Caki2 (cell line): ENCODE measurements around the gene TRAFD1. TPM values are rescaled to one million over a fixed set of nuclear protein-coding genes. Genes with fewer than 3 reads are reported as not detected.
A peak's percentile ranks its signal among the peaks of the same experiment; 100 is the strongest.

ENCODE experiments used
- DNase-seq: peaks from one replicate; pipeline ENCODE4 v3.0.0-alpha.2; 2015; ENCODE audit warnings: low read depth
- in situ Hi-C: cut with HindIII; loops from 2 replicates; pipeline ENCODE4 v1.10.0; 2016; ENCODE audit warnings: low sequenced_read_pairs, low pct_unique_long_range_greater_than_20kb, mixed read lengths
- total RNA-seq: library from RNA; depleted of rRNA; stranded (reverse); fragments of >200 nt; shearing (Covaris generic); gene quantifications from 2 replicates; pipeline ENCODE4 v1.2.3, GENCODE V29; 2014; ENCODE audit warnings: low replicate concordance; rRNA removed

Gene TRAFD1
- total RNA-seq, 1 experiment from 2014 or later: 26.4 TPM

DNA sequence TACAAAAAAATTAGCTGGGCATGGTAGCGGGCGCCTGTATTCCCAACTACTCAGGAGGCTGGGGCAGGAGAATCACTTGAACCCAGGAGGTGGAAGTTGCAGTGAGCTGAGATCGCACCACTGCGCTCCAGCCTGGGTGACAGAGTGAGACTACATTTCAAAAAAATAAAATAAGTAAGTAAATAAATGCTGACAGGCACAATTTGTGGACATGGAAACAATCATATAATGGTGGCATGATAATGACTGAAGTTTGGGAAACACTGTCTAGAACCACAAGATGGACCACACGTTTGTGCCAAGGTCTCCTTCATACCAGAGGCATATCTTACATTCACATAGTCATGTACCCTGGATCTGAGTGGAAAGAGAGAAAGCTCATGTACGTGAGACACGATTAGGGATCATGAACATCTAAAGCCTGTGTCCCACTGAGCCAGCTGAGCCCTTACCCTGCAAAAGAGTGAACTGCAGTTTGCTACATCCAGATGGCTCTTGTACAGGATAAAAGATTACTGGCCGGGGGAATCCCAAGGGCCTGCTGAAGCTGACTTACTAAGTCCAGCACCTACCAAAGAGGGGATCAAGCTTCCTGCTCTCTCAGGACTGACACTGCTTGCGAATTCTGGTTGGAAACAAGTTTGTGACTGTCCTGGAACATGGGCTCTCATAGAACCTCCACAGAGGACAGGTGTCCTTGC is 62.9 kb downstream of the TRAFD1 start:
- DNase-seq: no peak
- in situ Hi-C loops: no loop called here

DNA sequence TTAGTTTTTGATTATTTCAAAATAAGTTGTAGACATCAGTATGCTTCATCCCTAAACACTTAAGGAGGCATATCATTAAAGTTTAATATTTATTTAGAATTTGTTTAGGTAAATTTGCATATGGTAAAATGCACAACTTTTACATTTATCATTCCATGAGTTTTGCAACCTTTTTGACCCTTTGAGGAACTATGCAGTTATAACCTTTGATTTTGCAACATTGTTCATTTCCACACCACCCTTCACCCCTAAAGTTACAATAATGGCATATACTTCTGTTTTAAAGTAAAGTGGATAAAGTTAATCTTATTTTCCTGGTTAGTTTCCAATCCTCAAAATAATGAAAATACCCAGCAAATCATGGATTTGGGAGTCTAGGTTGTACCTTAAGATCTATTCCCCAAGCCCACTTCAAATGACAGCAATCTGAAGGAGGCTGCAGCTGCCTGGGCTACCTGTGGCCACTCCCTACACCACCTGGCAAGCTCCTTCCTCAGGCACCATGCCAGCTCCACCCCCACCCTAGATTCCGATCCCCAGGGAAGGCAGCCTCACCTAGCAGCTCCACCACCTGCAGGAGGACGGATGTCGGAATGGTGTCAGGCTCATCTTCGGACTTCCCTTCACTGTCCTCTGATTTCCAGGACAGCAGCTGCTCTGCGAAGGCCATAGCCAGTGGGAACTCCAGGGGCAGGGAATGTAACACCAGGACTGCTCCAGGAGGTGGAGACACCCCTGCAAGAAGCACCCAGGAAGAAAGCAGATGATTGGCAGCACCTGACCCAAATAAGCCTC is 65.1 kb downstream of the TRAFD1 start:
- in situ Hi-C loops: no loop called here
- no peak for DNase-seq

DNA sequence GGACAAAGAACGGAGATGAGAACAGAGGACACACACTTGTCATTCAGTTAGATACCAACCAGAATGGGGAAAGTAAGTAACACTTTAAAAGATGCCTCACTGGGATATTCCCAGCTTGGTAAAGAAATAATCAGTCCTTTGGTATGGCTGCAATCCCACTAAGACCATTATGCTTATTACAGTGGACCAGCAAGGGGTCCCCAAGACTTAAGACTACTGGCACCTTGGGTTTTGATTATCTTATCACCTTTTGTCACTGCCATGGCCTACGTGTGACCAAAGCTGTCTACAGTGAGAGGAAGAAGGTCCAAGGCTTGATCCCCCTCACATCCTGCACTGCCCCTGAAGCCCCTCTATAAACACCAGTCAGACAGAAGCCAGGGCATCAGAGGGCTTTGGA is 65.8 kb downstream of the TRAFD1 start:
- DNase-seq: no peak
- in situ Hi-C loops: no loop called here

DNA sequence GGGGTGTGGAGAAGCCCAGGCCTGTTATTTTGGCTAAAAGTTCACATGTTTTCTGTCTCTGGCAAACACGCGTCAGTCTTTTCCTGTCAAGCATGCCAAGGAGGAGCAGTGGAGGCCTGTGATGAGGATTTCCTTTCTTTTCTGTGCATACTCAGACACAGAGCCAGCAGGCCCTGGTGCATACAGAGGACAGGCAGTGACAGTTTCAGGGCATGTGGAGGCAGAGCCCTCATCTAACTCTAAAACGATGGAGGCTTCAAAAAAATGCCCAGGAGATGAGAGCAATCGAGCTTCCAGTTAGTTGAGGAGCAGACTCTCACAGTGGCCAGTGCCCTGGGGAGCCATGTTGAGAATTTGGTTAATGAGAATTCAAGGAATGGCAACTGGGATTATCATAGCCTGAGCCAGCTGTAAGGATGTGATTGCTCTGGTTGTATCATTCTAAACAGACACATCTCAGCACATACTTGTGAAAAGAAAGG is 66.5 kb downstream of the TRAFD1 start:
- in situ Hi-C loops: no loop called here
- no peak for DNase-seq

DNA sequence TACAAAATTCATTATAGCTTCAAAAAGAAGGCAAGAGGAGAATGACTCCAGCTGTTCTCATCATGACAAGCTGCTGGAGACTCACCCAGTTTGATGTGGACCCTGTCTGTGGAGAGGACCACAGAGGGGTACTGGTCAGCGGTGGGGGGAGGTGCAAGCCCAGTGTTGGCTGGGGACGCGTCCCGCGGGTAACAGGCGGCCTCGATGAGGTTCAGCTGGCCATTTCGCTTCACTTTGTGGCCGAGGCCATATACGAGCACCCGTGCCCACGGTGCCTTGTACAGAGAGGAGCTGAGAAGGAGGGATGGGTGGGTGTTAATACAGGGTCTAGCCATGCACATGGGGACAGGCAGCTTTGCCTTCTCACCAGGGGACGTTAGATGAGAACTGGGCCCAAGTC is 67.1 kb downstream of the TRAFD1 start:
- in situ Hi-C loops: no loop called here
- no peak for DNase-seq

DNA sequence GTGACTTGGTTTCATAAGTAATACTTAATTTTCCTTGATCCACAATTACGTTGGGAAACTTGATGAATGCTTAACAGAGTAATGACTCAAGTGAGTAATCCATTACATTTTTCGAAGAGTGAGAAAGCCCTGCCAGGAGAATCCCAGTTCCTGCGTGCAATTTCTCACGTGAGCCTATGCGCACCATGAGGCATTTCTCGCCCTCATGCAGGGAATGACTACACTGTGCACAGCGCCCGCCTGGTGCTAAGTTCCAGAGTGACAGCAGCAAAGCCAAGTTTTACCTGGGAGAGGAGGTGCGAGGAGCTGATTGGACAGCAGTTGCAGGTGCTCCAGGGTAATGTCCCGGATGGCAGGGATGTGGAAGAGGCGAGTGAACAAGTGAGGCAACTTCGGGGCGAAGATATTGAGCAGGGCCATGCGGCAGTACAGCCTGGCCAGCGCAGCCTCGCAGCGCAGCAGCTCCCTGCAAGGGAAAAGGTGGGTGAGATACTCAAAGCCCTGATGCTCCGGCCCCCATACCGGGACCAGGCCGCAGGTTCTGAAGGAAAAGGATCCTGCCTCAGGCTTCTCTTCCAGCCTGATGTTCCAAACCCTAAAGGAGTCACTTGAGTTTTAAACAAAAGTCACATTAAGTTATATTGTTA is 69.4 kb downstream of the TRAFD1 start:
- in situ Hi-C loops: no loop called here
- DNase-seq: no peak

DNA sequence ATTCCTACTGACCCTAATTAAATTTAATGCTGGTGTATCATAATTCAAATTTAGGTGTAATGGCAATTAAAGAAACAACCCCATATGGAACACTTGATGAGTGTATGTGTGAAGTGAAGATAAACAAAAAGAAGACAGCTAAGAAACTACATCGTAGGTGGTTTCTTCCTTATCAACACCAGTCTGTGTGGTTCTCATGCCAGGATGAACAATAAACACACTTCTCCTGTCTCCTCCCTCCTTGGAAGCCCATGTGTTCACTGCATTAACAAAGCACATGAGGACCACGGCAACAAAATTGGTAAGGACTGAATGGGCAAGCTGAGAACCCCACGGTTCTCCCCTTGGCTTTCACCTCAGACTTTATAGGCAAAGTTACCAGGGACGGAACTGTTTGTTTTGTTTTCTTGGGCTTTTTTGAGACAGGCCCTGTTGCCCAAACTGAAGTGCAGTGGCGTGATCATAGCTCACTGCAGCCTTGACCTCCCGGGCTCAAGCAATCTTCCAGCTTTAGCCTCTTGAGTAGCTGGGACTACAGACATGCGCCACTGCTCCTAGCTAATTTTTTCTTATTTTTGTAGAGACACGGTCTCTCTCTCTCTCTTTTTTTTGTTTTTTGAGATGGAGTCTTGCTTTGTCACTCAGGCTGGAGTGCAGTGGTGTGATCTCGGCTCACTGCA is 71.0 kb downstream of the TRAFD1 start:
- DNase-seq: no peak
- in situ Hi-C loops: no loop called here

DNA sequence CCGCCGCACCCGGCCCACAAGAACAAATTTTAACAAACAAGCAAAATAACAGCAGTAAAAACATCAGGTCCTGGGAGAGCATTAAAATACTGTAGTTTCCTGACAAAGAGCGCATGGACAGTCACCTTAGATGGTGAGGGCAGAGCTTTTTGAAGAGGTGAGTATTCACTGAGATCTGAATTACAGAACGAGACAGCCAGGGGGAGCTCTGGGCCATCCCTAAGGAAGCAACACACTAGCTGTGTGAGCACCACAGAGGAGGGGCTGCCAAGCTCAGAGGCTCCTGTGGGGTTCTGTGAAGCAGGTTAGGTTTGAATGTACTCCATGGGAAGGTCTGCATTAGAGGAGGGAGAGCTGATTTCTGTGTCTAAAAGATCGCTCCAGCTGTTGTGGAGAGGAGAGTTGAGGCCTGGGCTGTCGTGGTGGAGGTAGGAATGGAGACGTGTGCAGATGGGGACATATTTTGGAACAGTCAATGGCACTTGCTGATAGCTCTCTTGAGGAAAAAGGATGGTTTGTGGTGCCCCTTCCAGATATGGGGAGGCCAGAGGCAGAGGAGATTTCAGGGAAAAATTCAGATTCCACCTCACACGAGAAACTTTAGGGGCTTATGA is 72.9 kb downstream of the TRAFD1 start:
- DNase-seq: peak; percentile 19
- in situ Hi-C loops: no loop called here

DNA sequence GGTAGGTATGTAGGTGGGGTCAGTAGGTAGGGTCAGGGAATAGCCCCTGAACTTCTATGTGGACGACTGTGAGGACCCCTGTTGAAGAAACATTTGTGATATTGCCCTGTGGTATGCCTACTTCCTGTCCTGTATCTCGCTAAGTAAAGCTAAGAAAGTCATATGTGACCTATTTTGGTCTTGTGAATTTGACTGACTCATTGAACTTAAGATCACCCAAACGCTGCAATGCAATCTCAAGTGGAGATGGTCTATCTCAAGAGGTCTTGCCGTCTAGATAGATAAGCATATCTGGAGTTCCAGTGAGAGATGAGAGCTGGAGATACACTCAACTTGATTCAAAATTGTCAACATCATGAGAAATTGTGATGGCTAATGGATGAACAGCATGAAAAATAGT is 73.8 kb downstream of the TRAFD1 start:
- DNase-seq: no peak
- in situ Hi-C loops: no loop called here

Other genes with a start within 250 kb of the TRAFD1 start
- gene TMEM116, start 112.4 kb upstream of the TRAFD1 start, total RNA-seq: 19.6 and 22.5 TPM in 2 replicates
- 166 and 193 TPM in 2 replicates for gene ERP29, start 112.1 kb upstream of the TRAFD1 start, total RNA-seq
- 7.9 and 29.2 TPM in 2 replicates for gene NAA25, start 16.8 kb upstream of the TRAFD1 start, total RNA-seq